HepG2 (cell line): Measurements from ENCODE around the gene WDR54. TPM values are rescaled to one million over a fixed set of nuclear protein-coding genes. Genes with fewer than 3 reads are reported as not detected.

ENCODE experiments used
- ATAC-seq: fragments of 200-7000 bp; cut with Tn5 transposase; 3 replicates; pipeline ENCODE4 v1.9.1; 2020; ENCODE audit warnings: mild to moderate bottlenecking, moderate library complexity
- BruUV-seq: library from RNA; stranded (reverse); fragments of 400-500 nt; replicated peaks from 2 replicates; lab custom pipeline; 2021; lab: Mats Ljungman, UMichigan
- CTCF ChIA-PET: fragments of 300-600 bp; formaldehyde crosslinking; extraction: SDS; loops from one replicate; lab custom pipeline; 2021; ENCODE audit warnings: low total read pairs, inconsistent platforms, low intra/inter-chr PET ratio; lab: Yijun Ruan, JAX
- POLR2A ChIA-PET: fragments of 350-600 bp; sonication (Branson Sonifier 250); formaldehyde crosslinking; loops from one replicate; lab custom pipeline; 2020; ENCODE audit warnings: antibody characterized with exemption, inconsistent platforms; lab: Yijun Ruan, JAX
- DNase-seq: peaks from one replicate; pipeline ENCODE4 v3.0.0-alpha.2; 2015; ENCODE audit warnings: low spot score
- FAIRE-seq: peaks from 3 replicates; lab custom pipeline; 2011; peaks lifted over from hg19 to GRCh38; lab: Jason Lieb, UNC
- H2AFZ ChIP-seq: one replicate; pipeline ENCODE4 v1.6.1; 2011; ENCODE audit warnings: low read length, inconsistent platforms
- H3K27ac ChIP-seq: fragments of 300-600 bp; 3 replicates; pipeline ENCODE4 v1.8.0; 2011; ENCODE audit warnings: mixed run types, mild to moderate bottlenecking, mixed read lengths, low read length, inconsistent platforms; ENCODE audit not compliant: insufficient read depth; ENCODE audit errors: extremely low read length
- H3K27me3 ChIP-seq, 2 experiments: fragments of 200-600 bp in 1 of 2; 2 replicates in 1 of 2; 3 replicates in 1 of 2; pipeline versions ENCODE4 v1.6.0 to v1.8.0; 2011; ENCODE audit warnings: low read length in 2 of 2, mild to moderate bottlenecking in 2 of 2, moderate library complexity in 2 of 2, inconsistent platforms in 1 of 2; ENCODE audit not compliant: insufficient read depth in 2 of 2, control insufficient read depth in 1 of 2
- H3K36me3 ChIP-seq, 2 experiments: fragments of 200-600 bp in 1 of 2; replicated peaks in 1 of 2; 2 replicates in 1 of 2; 3 replicates in 1 of 2; pipeline versions ENCODE4 v1.5.1 to v1.8.0; 2011; ENCODE audit warnings: low read length in 2 of 2, inconsistent platforms in 1 of 2; ENCODE audit not compliant: insufficient read depth in 2 of 2, control insufficient read depth in 1 of 2
- H3K4me1 ChIP-seq: 2 replicates; pipeline ENCODE4 v1.5.1; 2012; ENCODE audit warnings: low read length, inconsistent platforms; ENCODE audit not compliant: insufficient read depth
- H3K4me2 ChIP-seq: 2 replicates; pipeline ENCODE4 v1.6.0; 2011; ENCODE audit warnings: low read depth, low read length, inconsistent platforms
- H3K4me3 ChIP-seq, 3 experiments: fragments of 200-600 bp in 1 of 3; sonication (generic), shearing (Covaris generic) in 1 of 3; replicated peaks in 1 of 3; 2 replicates each; pipeline ENCODE4 v1.5.1; 2011 to 2016; ENCODE audit warnings: low read length in 3 of 3, inconsistent platforms in 2 of 3, low read depth in 2 of 3, mild to moderate bottlenecking in 2 of 3, control low read depth in 1 of 3, mixed read lengths in 1 of 3; ENCODE audit not compliant: insufficient read depth in 1 of 3
- H3K79me2 ChIP-seq: one replicate; pipeline ENCODE4 v1.6.1; 2011; ENCODE audit warnings: low read length, inconsistent platforms; ENCODE audit not compliant: insufficient read depth
- H3K9ac ChIP-seq: 2 replicates; pipeline ENCODE4 v1.6.0; 2011; ENCODE audit warnings: mild to moderate bottlenecking, low read depth, low read length, inconsistent platforms; ENCODE audit not compliant: insufficient read depth
- H3K9me3 ChIP-seq: 2 replicates; pipeline ENCODE4 v1.5.1; 2012; ENCODE audit warnings: mild to moderate bottlenecking, low read length
- H4K20me1 ChIP-seq: 2 replicates; pipeline ENCODE4 v1.6.0; 2011; ENCODE audit warnings: inconsistent platforms, mild to moderate bottlenecking, low read length, moderate library complexity; ENCODE audit not compliant: insufficient read depth
- ATF7 ChIP-seq, 2 experiments: fragments of 450-650 bp in 1 of 2; sonication (generic) in 1 of 2; formaldehyde crosslinking in 1 of 2; IDR thresholded peaks; 2 replicates each; pipeline versions ENCODE4 v1.4.0 to v1.6.1; 2016 to 2020; ENCODE audit warnings: antibody characterized with exemption in 1 of 2, mild to moderate bottlenecking in 1 of 2, missing genetic modification reagents in 1 of 2
- NFIB ChIP-seq: sonication (generic); formaldehyde crosslinking; IDR thresholded peaks from 2 replicates; pipeline ENCODE4 v1.9.0; 2021; ENCODE audit warnings: missing genetic modification reagents, mild to moderate bottlenecking, borderline replicate concordance
- PLRG1 ChIP-seq: fragments of 450-650 bp; conservative IDR thresholded peaks from 2 replicates; pipeline ENCODE4 v1.6.1; 2016
- WGBS: methylation state at CpG from one replicate; pipeline ENCODE4 v1.1.6; 2017; ENCODE audit warnings: low lambda C conversion rate; 5-methylcytosine and 5-hydroxymethylcytosine counted together
- in situ Hi-C: cut with HindIII; loops from 2 replicates; pipeline ENCODE4 v1.10.0; 2017; ENCODE audit warnings: low pct_unique_long_range_greater_than_20kb; ENCODE audit not compliant: extremely low pct_ligation_motif_present
- intact Hi-C: fragments of 100-400 bp; cut with micrococcal nuclease; formaldehyde crosslinking; loops from one replicate; pipeline ENCODE4 v1.10.0; 2022; ENCODE audit not compliant: unreplicated experiment
- polyA plus RNA-seq, 8 experiments: library from polyadenylated mRNA; depleted of rRNA in 3 of 8; stranded (reverse) in 7 of 8; unstranded in 1 of 8; fragments of >200 nt; fragmentation: Illumina TruSeq in 4 of 8; extraction: Trizol in 4 of 8; gene quantifications; 2 replicates each; pipeline versions ENCODE4 v1.2.1 to v1.2.3, GENCODE V29; 2011 to 2016; ENCODE audit warnings: low read depth in 4 of 8, missing spikeins in 1 of 8, mixed read lengths in 1 of 8; ENCODE audit not compliant: insufficient read depth in 1 of 8
- total RNA-seq, 5 experiments: library from RNA; depleted of rRNA; stranded (reverse); fragments of >200 nt; fragmentation: Illumina TruSeq; extraction: Trizol; gene quantifications; 2 replicates each; pipeline ENCODE4 v1.2.3, GENCODE V29; 2016; ENCODE audit warnings: low read depth in 1 of 5
- TF ChIP-seq, protein P1 (sequence below): sonication (generic); formaldehyde crosslinking; IDR thresholded peaks from 2 replicates; pipeline ENCODE4 v1.4.0; 2020; ENCODE audit warnings: missing genetic modification reagents, borderline replicate concordance
- TF ChIP-seq, protein P2 (sequence below): sonication (generic); formaldehyde crosslinking; IDR thresholded peaks from 2 replicates; pipeline ENCODE4 v1.5.0; 2020; ENCODE audit warnings: mild to moderate bottlenecking, missing genetic modification reagents, borderline replicate concordance
- TF ChIP-seq, protein P3 (sequence below): sonication (generic); formaldehyde crosslinking; IDR thresholded peaks from 2 replicates; pipeline ENCODE4 v1.5.0; 2020; ENCODE audit warnings: missing genetic modification reagents
- TF ChIP-seq, protein P4 (sequence below): sonication (generic); formaldehyde crosslinking; IDR thresholded peaks from 2 replicates; pipeline ENCODE4 v1.5.0; 2020; ENCODE audit warnings: mild to moderate bottlenecking, missing genetic modification reagents

The WDR54 gene
- total and polyA plus RNA-seq, 2 of the 13 experiments (the other 11 are each of a cell fraction or from before 2014, with no cell fraction given) = 2.0 to 17.3 TPM

DNA sequence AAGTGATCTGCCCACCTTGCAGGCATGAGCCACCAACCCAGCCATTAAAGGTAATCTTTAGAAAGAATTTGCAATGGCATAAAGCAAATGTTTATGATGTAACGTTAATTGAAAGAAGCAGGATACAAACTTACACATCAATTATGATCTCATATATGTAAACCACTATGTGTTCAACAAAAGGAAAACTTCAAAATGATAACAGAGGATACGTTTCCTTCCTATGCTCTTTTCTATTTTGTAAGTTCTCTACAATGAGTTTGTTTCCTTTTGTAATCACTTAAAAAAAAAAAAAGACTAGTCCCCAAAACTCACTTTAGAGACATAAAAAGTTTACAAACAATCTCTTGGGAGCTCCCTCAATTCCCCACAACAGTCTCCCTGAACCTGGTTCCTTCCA, 1.5 kb upstream of the WDR54 start:
- Histone ChIP-seq H3K4me1 (peaks cover 41% of the 10 kb centered on the region), H3K36me3 (peaks cover 0 to 3% of the 10 kb centered on the region in 2 experiments; a peak in 1 of 5 replicates), H3K27me3 (peaks cover 0 to 10% of the 10 kb centered on the region in 2 experiments; a peak in 2 of 5 replicates), H3K79me2 (no peaks in the 10 kb centered on the region), H3K4me3 (no peak overlapping the region), H3K9me3 (no peaks in the 10 kb centered on the region), H3K4me2 (no peak overlapping the region), H3K27ac (no peak overlapping the region), H3K9ac (no peak overlapping the region), H4K20me1 (peaks cover 3% of the 10 kb centered on the region; the same call in 1 of the 2 replicates), H2AFZ (no peak overlapping the region)
- intact Hi-C loops (no loop called here), in situ Hi-C loops (no loop called here)
- FAIRE-seq = no peak
- BruUV-seq = no TSS peak
- ATAC-seq = no peak
- ChIA-PET POLR2A (interaction anchor here (0.7 kb wide), 1 partner anchor 655 kb away, joined by 4 read pairs; no protein-coding TSS in a partner anchor), CTCF (no interaction called here)
- 72% methylated on average over 2 of the region's 2 CpGs for WGBS
- no peak for DNase-seq
- TF ChIP-seq, protein P1, sequence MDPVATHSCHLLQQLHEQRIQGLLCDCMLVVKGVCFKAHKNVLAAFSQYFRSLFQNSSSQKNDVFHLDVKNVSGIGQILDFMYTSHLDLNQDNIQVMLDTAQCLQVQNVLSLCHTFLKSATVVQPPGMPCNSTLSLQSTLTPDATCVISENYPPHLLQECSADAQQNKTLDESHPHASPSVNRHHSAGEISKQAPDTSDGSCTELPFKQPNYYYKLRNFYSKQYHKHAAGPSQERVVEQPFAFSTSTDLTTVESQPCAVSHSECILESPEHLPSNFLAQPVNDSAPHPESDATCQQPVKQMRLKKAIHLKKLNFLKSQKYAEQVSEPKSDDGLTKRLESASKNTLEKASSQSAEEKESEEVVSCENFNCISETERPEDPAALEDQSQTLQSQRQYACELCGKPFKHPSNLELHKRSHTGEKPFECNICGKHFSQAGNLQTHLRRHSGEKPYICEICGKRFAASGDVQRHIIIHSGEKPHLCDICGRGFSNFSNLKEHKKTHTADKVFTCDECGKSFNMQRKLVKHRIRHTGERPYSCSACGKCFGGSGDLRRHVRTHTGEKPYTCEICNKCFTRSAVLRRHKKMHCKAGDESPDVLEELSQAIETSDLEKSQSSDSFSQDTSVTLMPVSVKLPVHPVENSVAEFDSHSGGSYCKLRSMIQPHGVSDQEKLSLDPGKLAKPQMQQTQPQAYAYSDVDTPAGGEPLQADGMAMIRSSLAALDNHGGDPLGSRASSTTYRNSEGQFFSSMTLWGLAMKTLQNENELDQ (CRISPR knock-in tag) = no peak
- TF ChIP-seq PLRG1 = no peak
- TF ChIP-seq, protein P2, sequence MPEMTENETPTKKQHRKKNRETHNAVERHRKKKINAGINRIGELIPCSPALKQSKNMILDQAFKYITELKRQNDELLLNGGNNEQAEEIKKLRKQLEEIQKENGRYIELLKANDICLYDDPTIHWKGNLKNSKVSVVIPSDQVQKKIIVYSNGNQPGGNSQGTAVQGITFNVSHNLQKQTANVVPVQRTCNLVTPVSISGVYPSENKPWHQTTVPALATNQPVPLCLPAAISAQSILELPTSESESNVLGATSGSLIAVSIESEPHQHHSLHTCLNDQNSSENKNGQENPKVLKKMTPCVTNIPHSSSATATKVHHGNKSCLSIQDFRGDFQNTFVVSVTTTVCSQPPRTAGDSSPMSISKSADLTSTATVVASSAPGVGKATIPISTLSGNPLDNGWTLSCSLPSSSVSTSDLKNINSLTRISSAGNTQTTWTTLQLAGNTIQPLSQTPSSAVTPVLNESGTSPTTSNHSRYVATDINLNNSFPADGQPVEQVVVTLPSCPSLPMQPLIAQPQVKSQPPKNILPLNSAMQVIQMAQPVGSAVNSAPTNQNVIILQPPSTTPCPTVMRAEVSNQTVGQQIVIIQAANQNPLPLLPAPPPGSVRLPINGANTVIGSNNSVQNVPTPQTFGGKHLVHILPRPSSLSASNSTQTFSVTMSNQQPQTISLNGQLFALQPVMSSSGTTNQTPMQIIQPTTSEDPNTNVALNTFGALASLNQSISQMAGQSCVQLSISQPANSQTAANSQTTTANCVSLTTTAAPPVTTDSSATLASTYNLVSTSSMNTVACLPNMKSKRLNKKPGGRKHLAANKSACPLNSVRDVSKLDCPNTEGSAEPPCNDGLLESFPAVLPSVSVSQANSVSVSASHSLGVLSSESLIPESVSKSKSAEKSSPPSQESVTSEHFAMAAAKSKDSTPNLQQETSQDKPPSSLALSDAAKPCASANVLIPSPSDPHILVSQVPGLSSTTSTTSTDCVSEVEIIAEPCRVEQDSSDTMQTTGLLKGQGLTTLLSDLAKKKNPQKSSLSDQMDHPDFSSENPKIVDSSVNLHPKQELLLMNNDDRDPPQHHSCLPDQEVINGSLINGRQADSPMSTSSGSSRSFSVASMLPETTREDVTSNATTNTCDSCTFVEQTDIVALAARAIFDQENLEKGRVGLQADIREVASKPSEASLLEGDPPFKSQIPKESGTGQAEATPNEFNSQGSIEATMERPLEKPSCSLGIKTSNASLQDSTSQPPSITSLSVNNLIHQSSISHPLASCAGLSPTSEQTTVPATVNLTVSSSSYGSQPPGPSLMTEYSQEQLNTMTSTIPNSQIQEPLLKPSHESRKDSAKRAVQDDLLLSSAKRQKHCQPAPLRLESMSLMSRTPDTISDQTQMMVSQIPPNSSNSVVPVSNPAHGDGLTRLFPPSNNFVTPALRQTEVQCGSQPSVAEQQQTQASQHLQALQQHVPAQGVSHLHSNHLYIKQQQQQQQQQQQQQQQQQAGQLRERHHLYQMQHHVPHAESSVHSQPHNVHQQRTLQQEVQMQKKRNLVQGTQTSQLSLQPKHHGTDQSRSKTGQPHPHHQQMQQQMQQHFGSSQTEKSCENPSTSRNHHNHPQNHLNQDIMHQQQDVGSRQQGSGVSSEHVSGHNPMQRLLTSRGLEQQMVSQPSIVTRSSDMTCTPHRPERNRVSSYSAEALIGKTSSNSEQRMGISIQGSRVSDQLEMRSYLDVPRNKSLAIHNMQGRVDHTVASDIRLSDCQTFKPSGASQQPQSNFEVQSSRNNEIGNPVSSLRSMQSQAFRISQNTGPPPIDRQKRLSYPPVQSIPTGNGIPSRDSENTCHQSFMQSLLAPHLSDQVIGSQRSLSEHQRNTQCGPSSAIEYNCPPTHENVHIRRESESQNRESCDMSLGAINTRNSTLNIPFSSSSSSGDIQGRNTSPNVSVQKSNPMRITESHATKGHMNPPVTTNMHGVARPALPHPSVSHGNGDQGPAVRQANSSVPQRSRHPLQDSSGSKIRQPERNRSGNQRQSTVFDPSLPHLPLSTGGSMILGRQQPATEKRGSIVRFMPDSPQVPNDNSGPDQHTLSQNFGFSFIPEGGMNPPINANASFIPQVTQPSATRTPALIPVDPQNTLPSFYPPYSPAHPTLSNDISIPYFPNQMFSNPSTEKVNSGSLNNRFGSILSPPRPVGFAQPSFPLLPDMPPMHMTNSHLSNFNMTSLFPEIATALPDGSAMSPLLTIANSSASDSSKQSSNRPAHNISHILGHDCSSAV (CRISPR knock-in tag) = no peak
- TF ChIP-seq, protein P3, sequence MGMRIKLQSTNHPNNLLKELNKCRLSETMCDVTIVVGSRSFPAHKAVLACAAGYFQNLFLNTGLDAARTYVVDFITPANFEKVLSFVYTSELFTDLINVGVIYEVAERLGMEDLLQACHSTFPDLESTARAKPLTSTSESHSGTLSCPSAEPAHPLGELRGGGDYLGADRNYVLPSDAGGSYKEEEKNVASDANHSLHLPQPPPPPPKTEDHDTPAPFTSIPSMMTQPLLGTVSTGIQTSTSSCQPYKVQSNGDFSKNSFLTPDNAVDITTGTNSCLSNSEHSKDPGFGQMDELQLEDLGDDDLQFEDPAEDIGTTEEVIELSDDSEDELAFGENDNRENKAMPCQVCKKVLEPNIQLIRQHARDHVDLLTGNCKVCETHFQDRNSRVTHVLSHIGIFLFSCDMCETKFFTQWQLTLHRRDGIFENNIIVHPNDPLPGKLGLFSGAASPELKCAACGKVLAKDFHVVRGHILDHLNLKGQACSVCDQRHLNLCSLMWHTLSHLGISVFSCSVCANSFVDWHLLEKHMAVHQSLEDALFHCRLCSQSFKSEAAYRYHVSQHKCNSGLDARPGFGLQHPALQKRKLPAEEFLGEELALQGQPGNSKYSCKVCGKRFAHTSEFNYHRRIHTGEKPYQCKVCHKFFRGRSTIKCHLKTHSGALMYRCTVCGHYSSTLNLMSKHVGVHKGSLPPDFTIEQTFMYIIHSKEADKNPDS (CRISPR knock-in tag) = no peak
- no peak for TF ChIP-seq NFIB
- peak; percentile 6; the same call in 1 of the 2 replicates for TF ChIP-seq ATF7 (IDR thresholded peaks at IDR 0.05)
- no peak for TF ChIP-seq ATF7 (CRISPR knock-in tag; IDR thresholded peaks at IDR 0.05)
- TF ChIP-seq, protein P4, sequence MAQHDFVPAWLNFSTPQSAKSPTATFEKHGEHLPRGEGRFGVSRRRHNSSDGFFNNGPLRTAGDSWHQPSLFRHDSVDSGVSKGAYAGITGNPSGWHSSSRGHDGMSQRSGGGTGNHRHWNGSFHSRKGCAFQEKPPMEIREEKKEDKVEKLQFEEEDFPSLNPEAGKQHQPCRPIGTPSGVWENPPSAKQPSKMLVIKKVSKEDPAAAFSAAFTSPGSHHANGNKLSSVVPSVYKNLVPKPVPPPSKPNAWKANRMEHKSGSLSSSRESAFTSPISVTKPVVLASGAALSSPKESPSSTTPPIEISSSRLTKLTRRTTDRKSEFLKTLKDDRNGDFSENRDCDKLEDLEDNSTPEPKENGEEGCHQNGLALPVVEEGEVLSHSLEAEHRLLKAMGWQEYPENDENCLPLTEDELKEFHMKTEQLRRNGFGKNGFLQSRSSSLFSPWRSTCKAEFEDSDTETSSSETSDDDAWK (CRISPR knock-in tag) = no peak
